IMR-90 (cell line): ENCODE results near the gene MYBPC3. TPM values are rescaled to one million over a fixed set of nuclear protein-coding genes. Genes with fewer than 3 reads are reported as not detected.
"Not testable (repeated sequence)": the region's sequence is repeated elsewhere in the genome, so short reads cannot be mapped to it uniquely, and the experiment has no call there.

ENCODE experiments used
- ATAC-seq: fragments of 200-7000 bp; cut with Tn5 transposase; 2 replicates; pipeline ENCODE4 v1.9.1; 2020; ENCODE audit warnings: low read depth, mild to moderate bottlenecking, moderate library complexity
- BruUV-seq: library from RNA; stranded (reverse); fragments of 400-500 nt; replicated peaks from 2 replicates; lab custom pipeline; 2021; lab: Mats Ljungman, UMichigan
- CTCF ChIA-PET: fragments of 300-600 bp; formaldehyde crosslinking; extraction: SDS; loops from one replicate; lab custom pipeline; 2021; ENCODE audit warnings: antibody characterized with exemption; lab: Yijun Ruan, JAX
- POLR2A ChIA-PET: fragments of 300-600 bp; sonication (Branson Sonifier 250); formaldehyde crosslinking; loops from one replicate; lab custom pipeline; 2022; ENCODE audit warnings: antibody characterized with exemption; ENCODE audit not compliant: unreplicated experiment; lab: Charles Lee
- DNase-seq: peaks from one replicate; pipeline ENCODE4 v3.0.0; 2013
- H2AFZ ChIP-seq: replicated peaks from 2 replicates; pipeline ENCODE3; 2013; ENCODE audit warnings: low read length, mild to moderate bottlenecking; ENCODE audit not compliant: poor library complexity
- H2AK5ac ChIP-seq: 2 replicates; pipeline ENCODE4 v1.6.1; 2013; ENCODE audit warnings: low read depth, low read length, inconsistent platforms
- H2AK9ac ChIP-seq: replicated peaks from 2 replicates; pipeline ENCODE3; 2013; ENCODE audit warnings: mild to moderate bottlenecking, low read depth, low read length, moderate library complexity; ENCODE audit not compliant: poor library complexity
- H2BK120ac ChIP-seq: 2 replicates; pipeline ENCODE4 v1.6.1; 2013; ENCODE audit warnings: low read depth, low read length, inconsistent platforms
- H2BK15ac ChIP-seq: 3 replicates; pipeline ENCODE4 v1.6.1; 2013; ENCODE audit warnings: low read depth, low read length, inconsistent platforms
- H2BK20ac ChIP-seq: 2 replicates; pipeline ENCODE4 v1.6.1; 2013; ENCODE audit warnings: low read depth, mild to moderate bottlenecking, inconsistent platforms, low read length, moderate library complexity
- H2BK5ac ChIP-seq: 2 replicates; pipeline ENCODE4 v1.6.1; 2013; ENCODE audit warnings: mild to moderate bottlenecking, low read depth, low read length, inconsistent platforms; ENCODE audit not compliant: poor library complexity, severe bottlenecking
- H3K14ac ChIP-seq: replicated peaks from 2 replicates; pipeline ENCODE4 v1.6.1; 2013; ENCODE audit warnings: low read depth, low read length, inconsistent platforms
- H3K18ac ChIP-seq: 2 replicates; pipeline ENCODE4 v1.6.1; 2013; ENCODE audit warnings: low read depth, low read length, control low read depth
- H3K23ac ChIP-seq: 2 replicates; pipeline ENCODE4 v1.6.1; 2013; ENCODE audit warnings: low read depth, low read length, inconsistent platforms
- H3K27ac ChIP-seq: 2 replicates; pipeline ENCODE4 v1.5.1; 2013; ENCODE audit warnings: mild to moderate bottlenecking, control low read depth, low read length; ENCODE audit not compliant: insufficient read depth
- H3K27me3 ChIP-seq: 2 replicates; pipeline ENCODE4 v1.6.1; 2013; ENCODE audit warnings: low read length; ENCODE audit not compliant: control insufficient read depth, insufficient read depth
- H3K36me3 ChIP-seq: 2 replicates; pipeline ENCODE4 v1.6.1; 2013; ENCODE audit warnings: low read length, mixed read lengths; ENCODE audit not compliant: control insufficient read depth, insufficient read depth
- H3K4ac ChIP-seq: 2 replicates; pipeline ENCODE4 v1.6.1; 2013; ENCODE audit warnings: low read depth, low read length, inconsistent platforms
- H3K4me1 ChIP-seq: 2 replicates; pipeline ENCODE4 v1.6.1; 2013; ENCODE audit warnings: low read length, mixed read lengths; ENCODE audit not compliant: control insufficient read depth, insufficient read depth
- H3K4me2 ChIP-seq: 2 replicates; pipeline ENCODE4 v1.6.1; 2013; ENCODE audit warnings: low read depth, mild to moderate bottlenecking, control low read depth, low read length, moderate library complexity
- H3K4me3 ChIP-seq: 2 replicates; pipeline ENCODE4 v1.5.1; 2013; ENCODE audit warnings: low read depth, mild to moderate bottlenecking, control low read depth, low read length, moderate library complexity; ENCODE audit not compliant: insufficient read depth
- H3K56ac ChIP-seq: 2 replicates; pipeline ENCODE4 v1.6.1; 2013; ENCODE audit warnings: low read length, inconsistent platforms; ENCODE audit not compliant: insufficient read depth; ENCODE audit errors: extremely low read depth
- H3K79me1 ChIP-seq, 2 experiments: 2 replicates each; pipeline ENCODE4 v1.6.1; 2013; ENCODE audit warnings: low read length in 2 of 2, inconsistent platforms in 1 of 2, low read depth in 1 of 2
- H3K9ac ChIP-seq: 2 replicates; pipeline ENCODE4 v1.6.1; 2013; ENCODE audit warnings: low read depth, low read length, control low read depth
- H3K9me1 ChIP-seq: 2 replicates; pipeline ENCODE4 v1.6.1; 2013; ENCODE audit warnings: low read length, inconsistent platforms; ENCODE audit not compliant: insufficient read depth
- H3K9me3 ChIP-seq: 2 replicates; pipeline ENCODE4 v1.6.1; 2013; ENCODE audit warnings: low read length; ENCODE audit not compliant: control insufficient read depth, insufficient read depth
- H4K20me1 ChIP-seq: 2 replicates; pipeline ENCODE4 v1.6.1; 2013; ENCODE audit warnings: low read length, inconsistent platforms; ENCODE audit not compliant: insufficient read depth
- H4K5ac ChIP-seq: 2 replicates; pipeline ENCODE4 v1.6.1; 2013; ENCODE audit warnings: mild to moderate bottlenecking, low read depth, low read length, control low read depth
- H4K8ac ChIP-seq, 2 experiments: 2 replicates each; pipeline ENCODE4 v1.6.1; 2013; ENCODE audit warnings: low read depth in 2 of 2, low read length in 2 of 2, control low read depth in 1 of 2, inconsistent platforms in 1 of 2
- H4K91ac ChIP-seq: 2 replicates; pipeline ENCODE4 v1.6.1; 2013; ENCODE audit warnings: low read depth, low read length, inconsistent platforms; ENCODE audit not compliant: insufficient read depth
- WGBS, 2 experiments: methylation state at CpG; one replicate each; pipeline versions ENCODE4 v1.1.5 to v1.1.7; 2013; ENCODE audit warnings: missing lambda C conversion rate in 2 of 2; ENCODE audit not compliant: insufficient read length in 1 of 2; ENCODE audit errors: extremely low coverage in 2 of 2; 5-methylcytosine and 5-hydroxymethylcytosine counted together
- dilution Hi-C: fragments of 300-500 bp; cut with HindIII; formaldehyde crosslinking; loops from one replicate; pipeline ENCODE4 v1.14.3; 2018; ENCODE audit warnings: low sequenced_read_pairs; ENCODE audit not compliant: unreplicated experiment
- in situ Hi-C: fragments of 300-500 bp; cut with MboI; formaldehyde crosslinking; loops from 3 replicates; pipeline ENCODE4 v1.14.3; 2019; ENCODE audit warnings: low sequenced_read_pairs, inconsistent platforms, mixed read lengths
- intact Hi-C: fragments of 100-400 bp; cut with micrococcal nuclease; formaldehyde crosslinking; loops from 2 replicates; pipeline ENCODE4 v1.10.0; 2022
- polyA plus RNA-seq, 3 experiments: library from polyadenylated mRNA; depleted of rRNA; stranded (reverse); fragments of >200 nt; gene quantifications; 2 replicates each; pipeline ENCODE4 v1.2.3, GENCODE V29; 2012; ENCODE audit warnings: low replicate concordance in 1 of 3
- total RNA-seq: library from RNA; depleted of rRNA; stranded (reverse); fragments of >200 nt; gene quantifications from 2 replicates; pipeline ENCODE4 v1.2.3, GENCODE V29; 2012

Gene MYBPC3
- total and polyA plus RNA-seq, 2 of the 4 experiments (the other 2 are of a cell fraction), result not detected

DNA sequence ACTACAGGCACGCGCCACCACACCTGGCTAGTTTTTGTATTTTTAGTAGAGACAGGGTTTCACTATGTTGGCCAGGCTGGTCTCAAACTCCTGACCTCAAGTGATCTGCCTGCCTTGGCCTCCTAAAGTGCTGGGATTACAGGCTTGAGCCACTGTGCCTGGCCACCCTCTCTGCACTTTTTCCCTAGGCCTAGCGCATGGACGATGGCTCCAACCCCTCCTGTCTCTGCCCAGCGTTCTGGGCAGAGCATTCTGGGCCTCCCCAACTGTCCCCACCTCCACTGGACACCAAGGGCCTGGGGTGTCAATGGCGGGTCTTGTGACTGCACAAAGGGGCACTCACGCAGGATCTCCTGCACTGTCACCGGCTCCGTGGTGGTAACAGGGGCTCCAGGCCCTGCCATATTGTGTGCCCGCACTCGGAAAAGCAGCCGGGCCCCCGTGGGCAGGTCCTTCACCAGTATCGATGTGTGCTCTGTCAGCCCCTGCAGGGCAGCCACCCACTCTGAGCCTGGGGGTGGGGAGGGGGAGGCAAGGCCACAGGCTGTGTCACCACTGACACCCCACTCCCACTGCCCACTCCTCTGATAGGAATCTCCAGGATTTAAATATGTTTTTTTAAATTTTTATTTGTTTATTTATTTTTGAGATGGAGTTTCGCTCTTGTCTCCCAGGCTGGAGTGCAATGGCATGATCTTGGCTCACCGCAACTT is 17.6 kb downstream of the MYBPC3 start:
- H2BK5ac ChIP-seq, H3K18ac ChIP-seq, H3K4me3 ChIP-seq, DNase-seq, H3K4ac ChIP-seq, H3K56ac ChIP-seq, H3K27me3 ChIP-seq, BruUV-seq, H4K8ac ChIP-seq, H3K9me3 ChIP-seq, H3K23ac ChIP-seq, H3K9me1 ChIP-seq, H3K14ac ChIP-seq, H2AFZ ChIP-seq, H3K4me2 ChIP-seq, H3K27ac ChIP-seq, POLR2A ChIA-PET, in situ Hi-C loops, H2AK5ac ChIP-seq, H3K4me1 ChIP-seq, H2AK9ac ChIP-seq, H4K20me1 ChIP-seq, H4K91ac ChIP-seq, H2BK20ac ChIP-seq, H2BK15ac ChIP-seq, H3K36me3 ChIP-seq, H4K5ac ChIP-seq, H2BK120ac ChIP-seq, H3K9ac ChIP-seq, dilution Hi-C loops, CTCF ChIA-PET, intact Hi-C loops, H3K79me1 ChIP-seq, ATAC-seq: not testable (repeated sequence)
- 79% methylated on average over 3 of the region's 16 CpGs; no CpG with 5 or more reads in 1 of the 2 experiments for WGBS, 2 experiments
